ENCODE data around the gene KCNH1. TPM values are rescaled to one million over a fixed set of nuclear protein-coding genes. Genes with fewer than 3 reads are reported as not detected.

KCNH1 gene
- total and polyA plus RNA-seq, 10 of the 15 experiments (the other 5 are each of a cell fraction or from before 2014, with no cell fraction given), result 0.02 to 0.04 (median 0.04) TPM; not detected in 7

GRCh38 chr1:210678306-210678705 lies 455.6 kb downstream of the KCNH1 start:
- Histone ChIP-seq H3K27me3 (replicated peaks in 1 of 2; ENCODE audit: control insufficient read depth in 2 of 2, insufficient read depth in 2 of 2, low read length in 1 of 2) (no peaks in the 10 kb centered on the region), H3K36me3 (ENCODE audit: control insufficient read depth in 2 of 2, insufficient read depth in 2 of 2, low read length in 1 of 2) (no peaks in the 10 kb centered on the region), H3K27ac (ENCODE audit: control insufficient read depth, insufficient read depth) (no peak overlapping the region), H3K4me3 (no peak overlapping the region), H2AFZ (ENCODE audit: control insufficient read depth, low read depth, low read length) (no peak overlapping the region), H3K9me3 (replicated peaks; ENCODE audit: control insufficient read depth, insufficient read depth, low read length) (no peaks in the 10 kb centered on the region), H3K79me2 (ENCODE audit: control insufficient read depth, insufficient read depth, low read length) (no peaks in the 10 kb centered on the region), H3K4me2 (ENCODE audit: control insufficient read depth, insufficient read depth) (no peak overlapping the region), H3K9ac (ENCODE audit: control insufficient read depth, insufficient read depth, low read length) (no peak overlapping the region), H4K20me1 (ENCODE audit: control insufficient read depth, insufficient read depth) (no peaks in the 10 kb centered on the region), H3K4me1 (ENCODE audit: control insufficient read depth, insufficient read depth, low read length) (no peaks in the 10 kb centered on the region)
- TF ChIP-seq BCL11A (IDR thresholded peaks at IDR 0.05; ENCODE audit: low read depth, low read length) (no peak), SMARCA5 (IDR thresholded peaks at IDR 0.05) (no peak), JUNB (IDR thresholded peaks at IDR 0.05) (no peak), CTCF (IDR thresholded peaks at IDR 0.05 in 2 of 3, conservative IDR thresholded peaks at IDR 0.05 in 1 of 3; ENCODE audit: control insufficient read depth in 2 of 3, extremely low read depth in 1 of 3, insufficient read depth in 1 of 3, low read depth in 3 of 3, low read length in 3 of 3) (no peak), NFYA (IDR thresholded peaks at IDR 0.05; ENCODE audit: borderline replicate concordance, low read depth, low read length) (no peak), CUX1 (IDR thresholded peaks at IDR 0.05; ENCODE audit: insufficient replicate concordance, low read depth, low read length) (no peak), POLR2AphosphoS5 (IDR thresholded peaks at IDR 0.05; ENCODE audit: low read length) (no peak), PBX3 (IDR thresholded peaks at IDR 0.05; ENCODE audit: insufficient replicate concordance, low read depth, low read length) (no peak), RCOR1 (conservative IDR thresholded peaks at IDR 0.05; ENCODE audit: low read depth, low read length) (no peak), YY1 (IDR thresholded peaks at IDR 0.05; ENCODE audit: low read depth, low read length) (no peak)
- TF ChIP-seq, protein P1, sequence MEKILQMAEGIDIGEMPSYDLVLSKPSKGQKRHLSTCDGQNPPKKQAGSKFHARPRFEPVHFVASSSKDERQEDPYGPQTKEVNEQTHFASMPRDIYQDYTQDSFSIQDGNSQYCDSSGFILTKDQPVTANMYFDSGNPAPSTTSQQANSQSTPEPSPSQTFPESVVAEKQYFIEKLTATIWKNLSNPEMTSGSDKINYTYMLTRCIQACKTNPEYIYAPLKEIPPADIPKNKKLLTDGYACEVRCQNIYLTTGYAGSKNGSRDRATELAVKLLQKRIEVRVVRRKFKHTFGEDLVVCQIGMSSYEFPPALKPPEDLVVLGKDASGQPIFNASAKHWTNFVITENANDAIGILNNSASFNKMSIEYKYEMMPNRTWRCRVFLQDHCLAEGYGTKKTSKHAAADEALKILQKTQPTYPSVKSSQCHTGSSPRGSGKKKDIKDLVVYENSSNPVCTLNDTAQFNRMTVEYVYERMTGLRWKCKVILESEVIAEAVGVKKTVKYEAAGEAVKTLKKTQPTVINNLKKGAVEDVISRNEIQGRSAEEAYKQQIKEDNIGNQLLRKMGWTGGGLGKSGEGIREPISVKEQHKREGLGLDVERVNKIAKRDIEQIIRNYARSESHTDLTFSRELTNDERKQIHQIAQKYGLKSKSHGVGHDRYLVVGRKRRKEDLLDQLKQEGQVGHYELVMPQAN (conservative IDR thresholded peaks at IDR 0.05), result no peak
- RAD21 ChIA-PET (ENCODE audit: unreplicated experiment), result interaction anchor here (0.9 to 1.2 kb wide), 2 partner anchors 86 to 275 kb away, joined by 3 to 4 read pairs; no protein-coding TSS in a partner anchor
- in situ Hi-C loops (cut with MboI) (no loop called here), intact Hi-C loops (cut with micrococcal nuclease; ENCODE audit: unreplicated experiment) (no loop called here)
- no peak for FAIRE-seq
- 65% methylated on average over 3 of the region's 3 CpGs for WGBS (ENCODE audit: insufficient coverage, insufficient replicate concordance, low lambda C conversion rate, missing lambda C conversion rate)
- POLR2A ChIA-PET, result no interaction called here
- ATAC-seq, result no peak
- DNase-seq (ENCODE audit: low read depth, low spot score), result no peak
- CTCF ChIA-PET, result interaction anchor here (1.0 to 1.5 kb wide), 4 partner anchors 15 to 24 kb away, joined by 4 to 6 read pairs (median 5); no protein-coding TSS in a partner anchor
- no TSS peak for BruUV-seq (replicated peaks)
- SMC1A ChIA-PET (ENCODE audit: uncharacterized antibody, unreplicated experiment), result interaction anchor here (0.7 to 1.6 kb wide), 7 partner anchors 8 to 69 kb away, joined by 3 to 4 read pairs (median 3); no protein-coding TSS in a partner anchor

Data from GM12878 (cell line).